Neuronal stem cell (in vitro differentiated cells): ENCODE data around the gene SEMA4G.

Experiments
- DNase-seq: peaks from one replicate; pipeline ENCODE4 v3.0.0-alpha.2; 2013; ENCODE audit warnings: low spot score
- H2AFZ ChIP-seq: one replicate; pipeline ENCODE4 v1.6.1; 2013; ENCODE audit warnings: mild to moderate bottlenecking, low read length, inconsistent platforms
- H2AK5ac ChIP-seq: 2 replicates; pipeline ENCODE4 v1.6.1; 2013; ENCODE audit warnings: low read depth, mild to moderate bottlenecking, inconsistent platforms, low read length, moderate library complexity, mixed read lengths
- H2BK120ac ChIP-seq: 2 replicates; pipeline ENCODE4 v1.6.1; 2013; ENCODE audit warnings: low read depth, mild to moderate bottlenecking, inconsistent platforms, low read length, moderate library complexity, mixed read lengths
- H2BK12ac ChIP-seq: one replicate; pipeline ENCODE4 v1.6.1; 2013; ENCODE audit warnings: low read length, inconsistent platforms
- H2BK15ac ChIP-seq: 2 replicates; pipeline ENCODE4 v1.6.1; 2013; ENCODE audit warnings: mild to moderate bottlenecking, low read length, inconsistent platforms, mixed read lengths
- H2BK5ac ChIP-seq: one replicate; pipeline ENCODE4 v1.6.1; 2013; ENCODE audit warnings: inconsistent platforms, mild to moderate bottlenecking, low read length, moderate library complexity
- H3K14ac ChIP-seq: one replicate; pipeline ENCODE4 v1.6.1; 2013; ENCODE audit warnings: low read length, inconsistent platforms
- H3K18ac ChIP-seq: 2 replicates; pipeline ENCODE4 v1.6.1; 2013; ENCODE audit warnings: low read length, inconsistent platforms
- H3K23ac ChIP-seq: 2 replicates; pipeline ENCODE4 v1.6.1; 2013; ENCODE audit warnings: low read depth, mild to moderate bottlenecking, mixed read lengths, low read length, inconsistent platforms; ENCODE audit not compliant: poor library complexity
- H3K27ac ChIP-seq: replicated peaks from 3 replicates; pipeline ENCODE4 v1.5.1; 2013; ENCODE audit warnings: low read length, inconsistent platforms
- H3K27me3 ChIP-seq, 3 experiments: 2 replicates each; pipeline ENCODE4 v1.6.1; 2013; ENCODE audit warnings: low read length in 3 of 3, mild to moderate bottlenecking in 2 of 3, inconsistent platforms in 1 of 3, low read depth in 1 of 3, mixed read lengths in 1 of 3, moderate library complexity in 1 of 3; ENCODE audit not compliant: control insufficient read depth in 3 of 3, insufficient read depth in 3 of 3
- H3K36me3 ChIP-seq, 2 donors: replicated peaks in 1 of 2; 2 replicates each; pipeline ENCODE4 v1.6.1; 2013; ENCODE audit warnings: low read length in 2 of 2; ENCODE audit not compliant: control insufficient read depth in 2 of 2, insufficient read depth in 2 of 2
- H3K4ac ChIP-seq: 2 replicates; pipeline ENCODE4 v1.6.1; 2013; ENCODE audit warnings: inconsistent platforms, mild to moderate bottlenecking, low read length, moderate library complexity
- H3K4me1 ChIP-seq, 2 donors: 1 replicate in 1 of 2; 2 replicates in 1 of 2; pipeline ENCODE4 v1.6.1; 2013; ENCODE audit warnings: low read length in 2 of 2, low read depth in 1 of 2; ENCODE audit not compliant: control insufficient read depth in 2 of 2, insufficient read depth in 1 of 2
- H3K4me2 ChIP-seq: one replicate; pipeline ENCODE4 v1.6.1; 2013; ENCODE audit warnings: mild to moderate bottlenecking, low read length, inconsistent platforms; ENCODE audit not compliant: insufficient read depth, poor library complexity, severe bottlenecking
- H3K4me3 ChIP-seq, 2 donors: 2 replicates each; pipeline ENCODE4 v1.5.1; 2013; ENCODE audit warnings: low read length in 2 of 2, mild to moderate bottlenecking in 2 of 2, inconsistent platforms in 1 of 2, moderate library complexity in 1 of 2
- H3K79me1 ChIP-seq: one replicate; pipeline ENCODE4 v1.6.1; 2013; ENCODE audit warnings: low read depth, mild to moderate bottlenecking, inconsistent platforms, low read length, moderate library complexity
- H3K9ac ChIP-seq: one replicate; pipeline ENCODE4 v1.6.1; 2013; ENCODE audit warnings: mild to moderate bottlenecking, low read depth, low read length, inconsistent platforms; ENCODE audit not compliant: poor library complexity
- H3K9me3 ChIP-seq, 2 donors: replicated peaks in 1 of 2; 2 replicates each; pipeline versions ENCODE3 to v1.6.1; 2013; ENCODE audit warnings: low read length in 2 of 2, mild to moderate bottlenecking in 2 of 2, inconsistent platforms in 1 of 2, low read depth in 1 of 2, mixed read lengths in 1 of 2, moderate library complexity in 1 of 2; ENCODE audit not compliant: control insufficient read depth in 2 of 2, insufficient read depth in 1 of 2
- H4K8ac ChIP-seq: one replicate; pipeline ENCODE4 v1.6.1; 2013; ENCODE audit warnings: low read depth, mild to moderate bottlenecking, inconsistent platforms, low read length, moderate library complexity
- H4K91ac ChIP-seq: one replicate; pipeline ENCODE4 v1.6.1; 2013; ENCODE audit warnings: low read length, low read depth, mild to moderate bottlenecking, inconsistent platforms; ENCODE audit not compliant: poor library complexity
- WGBS, 2 donors: extraction: QIAGEN DNeasy Blood & Tissue Kit; methylation state at CpG; one replicate each; pipeline ENCODE4 v1.1.7; 2013; ENCODE audit warnings: missing lambda C conversion rate in 2 of 2, mixed read lengths in 1 of 2; ENCODE audit not compliant: insufficient read length in 2 of 2, insufficient replicate concordance in 1 of 2; ENCODE audit errors: extremely low coverage in 2 of 2; 5-methylcytosine and 5-hydroxymethylcytosine counted together

The SEMA4G gene

DNA sequence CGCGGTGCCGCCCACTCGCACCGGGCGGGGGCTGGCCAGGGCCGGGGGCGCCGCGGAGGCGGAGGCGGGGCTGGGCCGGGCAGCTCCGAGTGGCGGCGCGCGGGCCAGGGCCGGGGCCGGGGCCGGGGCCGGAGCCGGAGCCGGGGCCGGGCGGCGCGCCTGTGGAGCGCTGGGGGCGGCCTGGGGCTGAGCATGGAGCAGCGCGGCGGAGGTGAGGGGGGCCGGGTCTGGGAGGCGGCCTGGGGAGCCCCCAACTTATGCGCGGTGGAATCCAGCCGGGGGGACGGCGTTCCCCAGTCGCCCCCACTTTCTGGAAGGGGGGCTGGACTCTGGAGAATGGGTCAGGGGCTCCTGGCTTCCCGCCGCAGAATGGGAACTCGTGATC is 30.4 kb downstream of the SEMA4G start, which contains the start of gene LZTS2:
TSS of gene LZTS2 (plus strand) at position 67 of the 385 bp plus-strand sequence. CDS start 2,731 bp downstream, outside the sequence.
- Histone ChIP-seq H3K9ac (peak within 1 kb of the TSS; percentile 95), H3K27ac (peak within 1 kb of the TSS; percentile 94), H3K4ac (peak within 1 kb of the TSS; percentile 17), H3K18ac (peak within 1 kb of the TSS; percentile 99), H2BK12ac (no peak within 1 kb of the TSS), H4K8ac (peak within 1 kb of the TSS; percentile 25), H2BK15ac (peak within 1 kb of the TSS; percentile 77), H3K23ac (peak within 1 kb of the TSS; percentile 69), H3K27me3 (no peaks in the 10 kb centered on the region), H3K4me2 (peak within 1 kb of the TSS; percentile 97), H2BK120ac (peak within 1 kb of the TSS; percentile 35), H3K4me1 (peaks cover 23 to 25% of the 10 kb centered on the region in 2 donors), H2AK5ac (peak within 1 kb of the TSS; percentile 100), H3K79me1 (peaks cover 26% of the 10 kb centered on the region), H2AFZ (peak within 1 kb of the TSS; percentile 95), H3K36me3 (peaks cover 22 to 34% of the 10 kb centered on the region in 2 donors), H2BK5ac (peak within 1 kb of the TSS; percentile 99), H3K4me3 (peak within 1 kb of the TSS; percentile 92 to 99), H4K91ac (peak within 1 kb of the TSS; percentile 22), H3K9me3 (no peaks in the 10 kb centered on the region), H3K14ac (peak within 1 kb of the TSS; percentile 95)
- no CpG with 5 or more reads among the region's 44 CpGs for WGBS, 2 donors
- no peak for DNase-seq

DNA sequence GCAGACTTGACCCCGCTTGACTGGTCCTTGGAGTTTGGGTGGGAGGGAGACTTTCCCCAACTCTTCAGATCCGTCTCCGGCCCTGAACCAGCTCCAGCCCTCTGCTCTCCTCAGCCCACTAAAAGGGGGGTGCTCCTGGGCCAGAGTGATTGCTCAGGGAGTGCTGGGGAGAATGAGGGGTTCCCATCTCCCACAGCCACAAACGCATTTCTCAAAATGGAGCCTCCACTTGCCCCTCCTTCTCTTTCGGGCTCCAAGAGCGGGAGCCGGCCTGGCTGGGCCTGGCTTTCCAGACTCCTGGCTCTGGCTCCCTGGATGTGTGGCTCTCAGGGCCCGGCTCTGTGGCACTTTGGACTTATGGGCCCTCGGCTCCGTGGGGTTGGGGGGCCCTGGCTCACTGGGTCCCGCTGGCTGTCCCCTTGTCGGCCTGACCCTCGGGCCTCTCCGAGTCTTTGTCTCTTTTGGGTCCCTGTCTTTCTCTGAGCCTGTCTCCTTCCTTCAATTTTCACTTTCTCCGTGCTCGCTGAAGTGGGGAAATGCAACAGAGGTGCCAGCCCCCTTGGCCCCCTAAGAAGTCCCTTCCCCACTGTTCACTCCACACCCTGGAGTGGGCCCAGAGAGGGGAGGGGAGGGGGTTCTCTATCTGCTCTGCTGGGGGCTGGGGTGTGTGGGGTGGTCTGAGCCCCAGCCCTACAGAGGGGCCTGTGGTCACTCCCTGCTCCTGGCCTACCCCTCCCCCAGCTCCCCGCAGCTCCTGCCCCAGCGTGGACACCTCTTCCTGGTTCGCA is 31.0 kb downstream of the SEMA4G start:
- no CpG with 5 or more reads among the region's 19 CpGs for WGBS, 2 donors
- peak overlapping the region; percentile 80 for H2AFZ ChIP-seq
- H3K36me3 ChIP-seq = peaks cover 26 to 38% of the 10 kb centered on the region in 2 donors
- no peaks in the 10 kb centered on the region for H3K9me3 ChIP-seq
- H2AK5ac ChIP-seq = peak overlapping the region; percentile 100
- H3K4me3 ChIP-seq = peak overlapping the region; percentile 87 to 99
- H3K9ac ChIP-seq = peak overlapping the region; percentile 95
- peak overlapping the region; percentile 35 for H3K23ac ChIP-seq
- H3K14ac ChIP-seq = peak overlapping the region; percentile 95
- DNase-seq = no peak
- H3K27ac ChIP-seq = peak overlapping the region; percentile 94
- peak overlapping the region; percentile 25 for H4K8ac ChIP-seq
- peaks cover 26% of the 10 kb centered on the region for H3K79me1 ChIP-seq
- no peaks in the 10 kb centered on the region for H3K27me3 ChIP-seq
- H2BK5ac ChIP-seq = peak overlapping the region; percentile 99
- H3K4me1 ChIP-seq = peaks cover 23 to 25% of the 10 kb centered on the region in 2 donors
- peak overlapping the region; percentile 17 for H3K4ac ChIP-seq
- peak overlapping the region; percentile 22 for H4K91ac ChIP-seq
- H3K18ac ChIP-seq = peak overlapping the region; percentile 98
- peak overlapping the region; percentile 88 for H2BK15ac ChIP-seq
- no peak overlapping the region for H2BK12ac ChIP-seq
- H3K4me2 ChIP-seq = peak overlapping the region; percentile 97
- peak overlapping the region; percentile 35 for H2BK120ac ChIP-seq

DNA sequence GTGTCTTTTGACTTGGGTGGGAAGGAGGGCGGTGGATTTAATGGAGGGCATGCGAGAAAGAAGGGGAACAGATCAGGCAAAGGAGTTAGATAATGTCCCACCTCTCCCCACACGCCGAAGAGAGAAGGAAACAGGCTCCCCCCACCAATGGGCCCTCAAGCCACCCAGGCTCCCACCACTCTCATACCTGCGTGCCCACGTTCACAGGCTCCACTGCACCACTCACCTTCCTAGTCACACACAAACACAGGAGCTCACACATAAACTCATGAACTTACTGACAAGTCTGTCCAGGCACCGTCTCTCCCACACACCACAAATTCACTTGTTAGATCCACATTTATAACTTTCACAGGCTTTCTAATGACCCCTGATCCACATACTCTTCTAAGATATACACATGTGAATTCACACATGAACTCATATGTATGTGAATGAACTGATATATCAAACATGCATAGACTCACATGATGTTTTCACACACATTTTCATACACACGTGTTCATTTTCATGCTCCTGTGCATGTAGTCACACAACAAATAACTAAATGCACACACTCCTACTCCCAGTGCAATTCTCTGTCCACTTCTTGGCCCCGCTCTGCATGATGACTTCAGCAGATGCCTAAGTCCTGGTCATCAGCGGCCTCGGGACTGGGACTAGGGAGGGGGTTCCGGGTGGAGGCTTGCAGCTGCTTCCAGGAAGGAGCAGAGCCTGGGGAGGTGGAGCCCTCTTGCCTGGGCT is 31.8 kb downstream of the SEMA4G start:
- H3K27me3 ChIP-seq = no peaks in the 10 kb centered on the region
- peak overlapping the region; percentile 35 for H3K23ac ChIP-seq
- H3K4me1 ChIP-seq = peaks cover 23 to 25% of the 10 kb centered on the region in 2 donors
- peak overlapping the region; percentile 89 for H3K18ac ChIP-seq
- H4K91ac ChIP-seq = peak overlapping the region; percentile 22
- no peak overlapping the region for H3K27ac ChIP-seq
- peaks cover 28% of the 10 kb centered on the region for H3K79me1 ChIP-seq
- no CpG with 5 or more reads among the region's 12 CpGs for WGBS, 2 donors
- H2AFZ ChIP-seq = no peak overlapping the region
- H4K8ac ChIP-seq = no peak overlapping the region
- no peak overlapping the region for H2BK12ac ChIP-seq
- H3K4ac ChIP-seq = peak overlapping the region; percentile 17
- peak overlapping the region; percentile 97 for H3K4me2 ChIP-seq
- H2BK15ac ChIP-seq = peak overlapping the region; percentile 88
- H3K4me3 ChIP-seq = peak overlapping the region; percentile 87 to 99
- peak overlapping the region; percentile 95 for H3K9ac ChIP-seq
- peak overlapping the region; percentile 35 for H2BK120ac ChIP-seq
- H3K9me3 ChIP-seq = no peaks in the 10 kb centered on the region
- peaks cover 33 to 45% of the 10 kb centered on the region in 2 donors for H3K36me3 ChIP-seq
- H2AK5ac ChIP-seq = peak overlapping the region; percentile 100
- H2BK5ac ChIP-seq = peak overlapping the region; percentile 99
- no peak for DNase-seq
- H3K14ac ChIP-seq = peak overlapping the region; percentile 95

GRCh38 chr10:101001659-101002035 is 32.3 kb downstream of the SEMA4G start:
- Histone ChIP-seq H3K79me1 (peaks cover 28% of the 10 kb centered on the region), H4K8ac (no peak overlapping the region), H2AK5ac (no peak overlapping the region), H3K27ac (no peak overlapping the region), H2BK5ac (no peak overlapping the region), H3K36me3 (peaks cover 37 to 51% of the 10 kb centered on the region in 2 donors), H3K14ac (no peak overlapping the region), H2BK15ac (no peak overlapping the region), H3K18ac (peak overlapping the region; percentile 50), H3K9me3 (no peaks in the 10 kb centered on the region), H3K4me3 (peak overlapping the region in 1 of 2 donors; percentile 99), H4K91ac (no peak overlapping the region), H3K23ac (no peak overlapping the region), H2AFZ (no peak overlapping the region), H2BK12ac (no peak overlapping the region), H3K4ac (no peak overlapping the region), H3K4me2 (no peak overlapping the region), H3K27me3 (no peaks in the 10 kb centered on the region), H2BK120ac (no peak overlapping the region), H3K4me1 (peaks cover 20 to 25% of the 10 kb centered on the region in 2 donors), H3K9ac (no peak overlapping the region)
- no peak for DNase-seq
- WGBS, 2 donors = no CpG with 5 or more reads among the region's 5 CpGs
